K562 (cell line): Measurements from ENCODE around the gene UFSP1. TPM values are rescaled to one million over a fixed set of nuclear protein-coding genes. Genes with fewer than 3 reads are reported as not detected.

Experiments
- ATAC-seq: fragments of 200-7000 bp; cut with Tn5 transposase; 3 replicates; pipeline ENCODE4 v1.9.1; 2020; ENCODE audit warnings: moderate library complexity
- BruUV-seq: library from RNA; stranded (reverse); fragments of 400-500 nt; replicated peaks from 2 replicates; lab custom pipeline; 2021; lab: Mats Ljungman, UMichigan
- CTCF ChIA-PET: fragments of 300-600 bp; formaldehyde crosslinking; extraction: SDS; loops from one replicate; lab custom pipeline; 2021; ENCODE audit warnings: low intra/inter-chr PET ratio; lab: Yijun Ruan, JAX
- POLR2A ChIA-PET: fragments of 300-600, 350-650 bp; sonication (Branson Sonifier 250); formaldehyde crosslinking; extraction: SDS; loops from one replicate; lab custom pipeline; 2021; ENCODE audit warnings: antibody characterized with exemption, inconsistent platforms; lab: Yijun Ruan, JAX
- DNase-seq, 4 experiments: peaks; one replicate each; pipeline versions ENCODE4 v3.0.0 to v3.0.0-alpha.2; 2011 to 2018; ENCODE audit warnings: low spot score in 3 of 4, mixed read lengths in 3 of 4; ENCODE audit errors: extremely low read depth in 1 of 4
- FAIRE-seq: peaks from 2 replicates; lab custom pipeline; 2011; peaks lifted over from hg19 to GRCh38; lab: Jason Lieb, UNC
- H2AFZ ChIP-seq: 2 replicates; pipeline ENCODE4 v1.6.0; 2011; ENCODE audit warnings: low read depth, low read length, control low read depth, inconsistent platforms
- H3K27ac ChIP-seq: fragments of 200-600 bp; 3 replicates; pipeline ENCODE4 v1.8.0; 2011; ENCODE audit warnings: low read depth, mild to moderate bottlenecking, control low read depth, inconsistent platforms, low read length, moderate library complexity, mixed read lengths; ENCODE audit errors: extremely low read depth
- H3K27me3 ChIP-seq, 2 experiments: fragments of 300-600 bp in 1 of 2; 2 replicates in 1 of 2; 3 replicates in 1 of 2; pipeline versions ENCODE4 v1.6.0 to v1.8.0; 2011; ENCODE audit warnings: inconsistent platforms in 2 of 2, low read length in 2 of 2, mild to moderate bottlenecking in 1 of 2, mixed read lengths in 1 of 2, moderate library complexity in 1 of 2; ENCODE audit not compliant: control insufficient read depth in 2 of 2, insufficient read depth in 2 of 2
- H3K36me3 ChIP-seq: fragments of 300-600 bp; 3 replicates; pipeline ENCODE4 v1.8.0; 2011; ENCODE audit warnings: mild to moderate bottlenecking, low read length, inconsistent platforms; ENCODE audit not compliant: control insufficient read depth, insufficient read depth
- H3K4me1 ChIP-seq, 2 experiments: fragments of 200-600 bp in 1 of 2; replicated peaks in 1 of 2; 2 replicates in 1 of 2; 3 replicates in 1 of 2; pipeline versions ENCODE4 v1.5.1 to v1.8.0; 2011; ENCODE audit warnings: inconsistent platforms in 2 of 2, low read length in 2 of 2, mild to moderate bottlenecking in 1 of 2, mixed read lengths in 1 of 2, moderate library complexity in 1 of 2; ENCODE audit not compliant: control insufficient read depth in 2 of 2, insufficient read depth in 2 of 2
- H3K4me2 ChIP-seq: 2 replicates; pipeline ENCODE4 v1.6.1; 2011; ENCODE audit warnings: low read length, control low read depth, inconsistent platforms, mixed read lengths; ENCODE audit not compliant: insufficient read depth
- H3K4me3 ChIP-seq: fragments of 200-600 bp; sonication (generic), shearing (Covaris generic); 2 replicates; pipeline ENCODE4 v1.5.1; 2016; ENCODE audit warnings: control low read depth, inconsistent platforms
- H3K79me2 ChIP-seq: fragments of 200-600 bp; 3 replicates; pipeline ENCODE4 v1.8.0; 2011; ENCODE audit warnings: low read length, inconsistent platforms; ENCODE audit not compliant: control insufficient read depth, insufficient read depth
- H3K9ac ChIP-seq, 2 experiments: 2 replicates each; pipeline versions ENCODE4 v1.6.0 to v1.6.1; 2011; ENCODE audit warnings: low read depth in 2 of 2, low read length in 2 of 2, control low read depth in 1 of 2, inconsistent platforms in 1 of 2, mild to moderate bottlenecking in 1 of 2, mixed read lengths in 1 of 2; ENCODE audit not compliant: insufficient read depth in 1 of 2
- H3K9me1 ChIP-seq: one replicate; pipeline ENCODE4 v1.6.0; 2011; ENCODE audit warnings: inconsistent platforms, mild to moderate bottlenecking, low read length, moderate library complexity; ENCODE audit not compliant: control insufficient read depth, insufficient read depth
- H3K9me3 ChIP-seq: replicated peaks from 2 replicates; pipeline ENCODE4 v1.5.1; 2011; ENCODE audit warnings: low read depth, low read length, inconsistent platforms; ENCODE audit not compliant: control insufficient read depth, insufficient read depth
- H4K20me1 ChIP-seq: replicated peaks from 2 replicates; pipeline ENCODE4 v1.6.1; 2011; ENCODE audit warnings: low read length, inconsistent platforms, mixed read lengths; ENCODE audit not compliant: control insufficient read depth, insufficient read depth
- CSDE1 ChIP-seq, 2 experiments: fragments of 450-650 bp; IDR thresholded peaks; 2 replicates each; pipeline ENCODE4 v1.6.1; 2016; ENCODE audit warnings: mild to moderate bottlenecking in 1 of 2
- FOXK2 ChIP-seq, 2 experiments: fragments of 450-650 bp; IDR thresholded peaks in 1 of 2; conservative IDR thresholded peaks in 1 of 2; 2 replicates each; pipeline ENCODE4 v1.6.1; 2016; ENCODE audit warnings: low read depth in 2 of 2, mild to moderate bottlenecking in 1 of 2
- MEIS2 ChIP-seq: fragments of 450-650 bp; IDR thresholded peaks from 2 replicates; pipeline ENCODE4 v1.6.1; 2014; ENCODE audit warnings: mild to moderate bottlenecking; ENCODE audit not compliant: partially characterized antibody
- MTA2 ChIP-seq: fragments of 450-650 bp; IDR thresholded peaks from 2 replicates; pipeline ENCODE4 v1.6.1; 2016; ENCODE audit warnings: low read depth
- PKNOX1 ChIP-seq: fragments of 450-650 bp; IDR thresholded peaks from 2 replicates; pipeline ENCODE4 v1.6.1; 2016
- WGBS: fragments of 100-300 bp; shearing (Covaris generic); methylation state at CpG from one replicate; pipeline ENCODE4 v1.1.6; 2016; ENCODE audit warnings: low coverage, mixed read lengths; ENCODE audit not compliant: insufficient coverage; ENCODE audit errors: missing lambda C conversion rate; 5-methylcytosine and 5-hydroxymethylcytosine counted together
- in situ Hi-C: fragments of 300-500 bp; cut with MboI; formaldehyde crosslinking; loops from 4 replicates; pipeline ENCODE4 v1.15.0; 2018; ENCODE audit warnings: inconsistent platforms, mixed read lengths
- intact Hi-C: fragments of 100-400 bp; cut with micrococcal nuclease; formaldehyde crosslinking; loops from 2 replicates; pipeline ENCODE4 v1.14.2; 2022
- polyA plus RNA-seq, 8 experiments: library from polyadenylated mRNA; depleted of rRNA in 4 of 8; stranded (reverse) in 5 of 8; unstranded in 3 of 8; fragments of >200 nt; fragmentation: Nextera tagmentation in 2 of 8; fragmentation: Illumina TruSeq in 1 of 8; extraction: Ambion mirVana in 2 of 8; extraction: Trizol in 1 of 8; gene quantifications; 2 replicates each; pipeline versions ENCODE4 v1.2.1 to v1.2.3, GENCODE V29; 2011 to 2014; ENCODE audit warnings: inconsistent platforms in 1 of 8, missing spikeins in 1 of 8
- total RNA-seq, 7 experiments: library from RNA; depleted of rRNA in 6 of 7; stranded (reverse); fragments of >200 nt in 6 of 7; fragmentation: Illumina TruSeq in 2 of 7; extraction: Trizol in 2 of 7; gene quantifications; 2 replicates each; pipeline versions ENCODE4 v1.2.1 to v1.2.3, GENCODE V29; 2011 to 2021; ENCODE audit warnings: low replicate concordance in 1 of 7
- TF ChIP-seq, protein P1 (sequence below): fragments of 250-450 bp; sonication (Bioruptor Pico); IDR thresholded peaks from 2 replicates; pipeline ENCODE4 v1.8.0; 2022; ENCODE audit warnings: moderate library complexity, mild to moderate bottlenecking, inconsistent platforms

The UFSP1 gene
- total and polyA plus RNA-seq, 9 of the 15 experiments (the other 6 are each of a cell fraction or from before 2014, with no cell fraction given), result 0.50 to 18.8 (median 2.1) TPM

GRCh38 chr7:100864263-100864845, 25.2 kb downstream of the UFSP1 start:
- BruUV-seq, result no TSS peak
- WGBS, result 76% methylated on average over 12 of the region's 12 CpGs
- FAIRE-seq, result no peak
- no peaks in the 10 kb centered on the region; a peak in 1 of 5 replicates for H3K27me3 ChIP-seq
- H3K4me1 ChIP-seq, result peaks cover 18 to 55% of the 10 kb centered on the region in 2 experiments
- no peaks in the 10 kb centered on the region for H3K9me1 ChIP-seq
- POLR2A ChIA-PET, result interaction anchor here (1.0 kb wide), 1 partner anchor 10 kb away, joined by 3 read pairs; no protein-coding TSS in a partner anchor
- H3K4me3 ChIP-seq, result no peak overlapping the region
- H3K79me2 ChIP-seq, result peaks cover 28% of the 10 kb centered on the region
- no peak overlapping the region for H3K27ac ChIP-seq
- CTCF ChIA-PET, result no interaction called here
- no peak for ATAC-seq
- no peak for DNase-seq
- H3K9me3 ChIP-seq, result no peaks in the 10 kb centered on the region
- H2AFZ ChIP-seq, result no peak overlapping the region
- in situ Hi-C loops, result no loop called here
- peaks cover 39% of the 10 kb centered on the region; the same call in 2 of the 3 replicates for H3K36me3 ChIP-seq
- H3K9ac ChIP-seq, result peak overlapping the region in 1 of 2 experiments; percentile 84; a peak in 2 of 4 replicates
- intact Hi-C loops, result no loop called here
- H3K4me2 ChIP-seq, result no peak overlapping the region
- TF ChIP-seq, protein P1, sequence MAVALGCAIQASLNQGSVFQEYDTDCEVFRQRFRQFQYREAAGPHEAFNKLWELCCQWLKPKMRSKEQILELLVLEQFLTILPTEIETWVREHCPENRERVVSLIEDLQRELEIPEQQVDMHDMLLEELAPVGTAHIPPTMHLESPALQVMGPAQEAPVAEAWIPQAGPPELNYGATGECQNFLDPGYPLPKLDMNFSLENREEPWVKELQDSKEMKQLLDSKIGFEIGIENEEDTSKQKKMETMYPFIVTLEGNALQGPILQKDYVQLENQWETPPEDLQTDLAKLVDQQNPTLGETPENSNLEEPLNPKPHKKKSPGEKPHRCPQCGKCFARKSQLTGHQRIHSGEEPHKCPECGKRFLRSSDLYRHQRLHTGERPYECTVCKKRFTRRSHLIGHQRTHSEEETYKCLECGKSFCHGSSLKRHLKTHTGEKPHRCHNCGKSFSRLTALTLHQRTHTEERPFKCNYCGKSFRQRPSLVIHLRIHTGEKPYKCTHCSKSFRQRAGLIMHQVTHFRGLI (CRISPR knock-in tag), result no peak
- TF ChIP-seq PKNOX1, result peak; percentile 73
- TF ChIP-seq MTA2, result no peak
- peak; percentile 53 for TF ChIP-seq MEIS2
- no peak for TF ChIP-seq FOXK2 (conservative IDR thresholded peaks at IDR 0.05 in 1 of 2, IDR thresholded peaks at IDR 0.05 in 1 of 2; ENCODE audit: low read depth in 2 of 2)
- TF ChIP-seq CSDE1 (IDR thresholded peaks at IDR 0.05), result no peak
- no peaks in the 10 kb centered on the region for H4K20me1 ChIP-seq
